Uterus (tissue), 2 donors: ENCODE data around the gene CEACAM3.

Source experiments
- POLR2A ChIP-seq, 2 donors: fragments of 450-650 bp; IDR thresholded peaks; one replicate each; pipeline ENCODE4 v1.6.1; 2016; ENCODE audit warnings: antibody characterized with exemption in 2 of 2, mild to moderate bottlenecking in 1 of 2, moderate library complexity in 1 of 2
- TF ChIP-seq, protein P1 (sequence below), 4 experiments: fragments of 200-600 bp in 2 of 4; fragments of 450-650 bp in 2 of 4; sonication (generic) in 2 of 4; IDR thresholded peaks; one replicate each; pipeline ENCODE4 v1.5.1; 2016 to 2019; ENCODE audit warnings: antibody characterized with exemption in 4 of 4, mild to moderate bottlenecking in 2 of 4, moderate library complexity in 1 of 4

DNA sequence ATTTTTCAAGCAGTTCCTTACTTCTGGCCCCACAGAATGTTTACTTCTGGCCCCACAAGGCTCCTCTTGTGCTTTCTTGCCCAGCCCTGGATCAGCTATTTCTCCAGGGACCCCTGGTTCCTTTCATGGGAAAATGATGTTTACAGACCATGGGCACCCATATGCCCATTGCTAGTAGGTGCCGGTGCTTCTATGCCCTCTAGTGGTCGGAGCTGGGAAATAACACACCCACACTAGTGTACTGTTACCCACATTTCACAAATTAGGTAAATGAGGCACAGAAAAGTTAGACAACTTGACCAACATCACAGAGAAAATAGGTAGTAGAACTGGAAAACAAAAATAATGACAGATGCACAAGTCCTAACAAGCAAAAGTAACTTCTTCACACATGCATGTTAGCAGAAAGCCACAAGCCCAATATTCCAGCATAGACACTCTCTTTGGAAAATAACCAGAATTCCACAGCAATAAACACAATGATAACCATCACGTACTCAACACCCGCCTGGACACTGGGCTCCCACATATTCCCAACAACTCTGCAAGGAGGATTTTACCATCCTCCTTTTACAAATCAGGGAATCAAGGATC, 42.4 kb upstream of the CEACAM3 start:
- TF ChIP-seq, protein P1, sequence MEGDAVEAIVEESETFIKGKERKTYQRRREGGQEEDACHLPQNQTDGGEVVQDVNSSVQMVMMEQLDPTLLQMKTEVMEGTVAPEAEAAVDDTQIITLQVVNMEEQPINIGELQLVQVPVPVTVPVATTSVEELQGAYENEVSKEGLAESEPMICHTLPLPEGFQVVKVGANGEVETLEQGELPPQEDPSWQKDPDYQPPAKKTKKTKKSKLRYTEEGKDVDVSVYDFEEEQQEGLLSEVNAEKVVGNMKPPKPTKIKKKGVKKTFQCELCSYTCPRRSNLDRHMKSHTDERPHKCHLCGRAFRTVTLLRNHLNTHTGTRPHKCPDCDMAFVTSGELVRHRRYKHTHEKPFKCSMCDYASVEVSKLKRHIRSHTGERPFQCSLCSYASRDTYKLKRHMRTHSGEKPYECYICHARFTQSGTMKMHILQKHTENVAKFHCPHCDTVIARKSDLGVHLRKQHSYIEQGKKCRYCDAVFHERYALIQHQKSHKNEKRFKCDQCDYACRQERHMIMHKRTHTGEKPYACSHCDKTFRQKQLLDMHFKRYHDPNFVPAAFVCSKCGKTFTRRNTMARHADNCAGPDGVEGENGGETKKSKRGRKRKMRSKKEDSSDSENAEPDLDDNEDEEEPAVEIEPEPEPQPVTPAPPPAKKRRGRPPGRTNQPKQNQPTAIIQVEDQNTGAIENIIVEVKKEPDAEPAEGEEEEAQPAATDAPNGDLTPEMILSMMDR (IDR thresholded peaks at IDR 0.05): peak in 2 of 4 experiments; percentile 34 to 42
- no peak for TF ChIP-seq POLR2A (IDR thresholded peaks at IDR 0.05)
